GM21737 (cell line): ENCODE results near the gene TNFRSF19.

Source experiments
- ATAC-seq: cut with Tn5 transposase; IDR thresholded peaks from one replicate; pipeline ENCODE4 v1.9.1; 2021; ENCODE audit warnings: mild to moderate bottlenecking, moderate library complexity; ENCODE audit not compliant: unreplicated experiment

Gene TNFRSF19

GRCh38 chr13:23711355-23711754 lies 141.1 kb downstream of the TNFRSF19 start:
- no peak for ATAC-seq

DNA sequence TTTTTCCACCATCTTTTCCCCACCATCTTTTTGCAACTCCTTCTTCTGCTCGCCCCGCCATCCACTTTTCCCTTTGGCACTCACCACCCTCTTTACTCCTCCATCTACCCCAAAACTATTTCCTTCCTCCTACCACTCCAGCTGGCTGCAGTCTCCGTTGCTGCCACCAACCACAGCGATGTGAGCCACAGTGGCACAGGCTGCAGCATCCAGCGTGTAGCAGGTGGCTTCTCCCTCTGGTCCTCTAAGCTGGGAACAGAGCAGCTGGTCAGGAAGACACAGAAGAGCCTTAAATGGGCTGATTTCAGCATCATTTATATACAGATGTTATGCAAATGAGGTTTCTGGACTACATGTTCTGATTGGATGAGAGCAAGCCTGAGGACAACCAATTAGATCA lies 144.5 kb downstream of the TNFRSF19 start:
- no peak for ATAC-seq

GRCh38 chr13:23715092-23715761 lies 145.0 kb downstream of the TNFRSF19 start:
- no peak for ATAC-seq

DNA sequence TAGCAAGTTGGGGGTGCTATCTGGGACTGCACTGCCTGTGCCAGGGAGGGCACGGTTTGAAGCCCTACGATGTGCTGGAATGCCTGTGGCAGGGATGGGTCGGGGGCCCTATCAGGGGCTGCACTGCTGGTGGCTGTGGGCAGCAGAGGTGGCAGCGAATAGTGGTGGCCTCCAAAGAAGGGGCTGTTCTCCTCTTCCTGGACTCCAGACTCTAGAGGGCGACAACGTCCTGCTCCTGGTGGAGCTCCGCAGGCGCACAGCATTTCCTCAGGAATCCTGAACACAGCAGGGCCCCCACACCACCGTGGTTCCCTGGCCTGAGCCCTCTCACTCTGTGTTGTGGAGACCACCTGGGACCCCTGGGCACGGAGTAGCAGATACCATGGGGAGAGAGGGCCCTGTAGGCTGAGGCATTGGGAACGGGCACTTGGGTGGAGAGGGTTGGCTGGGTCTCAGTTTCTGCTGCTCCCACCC lies 145.6 kb downstream of the TNFRSF19 start:
- ATAC-seq: no peak

DNA sequence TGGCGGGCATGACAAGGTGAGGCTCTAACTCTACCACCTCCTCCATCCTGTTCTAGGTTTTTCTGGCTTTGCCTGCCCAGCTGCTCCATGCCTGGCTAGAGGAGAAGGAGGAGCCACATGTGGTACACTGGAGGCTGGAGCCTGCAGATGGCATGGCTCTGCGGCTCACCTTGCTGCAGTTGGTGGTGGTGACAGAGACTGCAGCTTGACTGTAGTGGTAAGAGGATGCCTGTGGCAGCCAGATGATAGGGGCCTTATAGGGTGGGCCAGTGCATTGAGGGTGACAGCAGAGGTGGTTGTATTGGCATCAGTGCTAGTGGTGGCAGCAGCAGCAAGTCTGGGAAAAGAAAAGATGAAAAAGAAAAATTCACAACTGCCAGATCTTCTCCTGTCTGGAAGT lies 146.2 kb downstream of the TNFRSF19 start:
- no peak for ATAC-seq

DNA sequence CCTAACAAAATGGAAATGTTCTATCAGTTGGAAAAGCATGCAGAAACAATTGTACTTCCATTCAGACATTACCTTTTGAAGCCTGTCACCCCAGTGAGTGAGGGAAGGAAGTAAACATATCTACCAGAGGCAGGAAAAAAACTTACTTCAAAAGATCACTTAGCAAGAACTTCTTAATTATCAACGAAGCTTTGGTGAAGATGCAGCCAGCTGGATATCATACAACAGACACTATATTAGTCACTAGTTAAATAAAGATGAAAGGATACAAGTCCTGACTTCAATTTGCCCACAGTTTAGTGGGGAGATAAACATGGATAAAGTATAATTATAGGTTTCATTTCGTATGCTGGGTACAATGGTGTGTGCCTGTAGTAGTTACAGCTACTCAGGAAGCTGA lies 148.8 kb downstream of the TNFRSF19 start:
- ATAC-seq: no peak

- ATAC-seq: no peak
These were observed 152.7 kb downstream of the TNFRSF19 start for GRCh38 chr13:23722726-23723453.

GRCh38 chr13:23723471-23723870 lies 153.3 kb downstream of the TNFRSF19 start:
- no peak for ATAC-seq

GRCh38 chr13:23724196-23724970 lies 154.2 kb downstream of the TNFRSF19 start:
- ATAC-seq: no peak
